ENCODE measurements around the gene NMRAL1. TPM values are rescaled to one million over a fixed set of nuclear protein-coding genes. Genes with fewer than 3 reads are reported as not detected.

The NMRAL1 gene
- total RNA-seq, 1 experiment from 2014 or later = 71.1 TPM

GRCh38 chr16:4515611-4516233, 41.3 kb upstream of the NMRAL1 start:
- no peak for TF ChIP-seq CTCF (IDR thresholded peaks at IDR 0.05; ENCODE audit: insufficient read depth in 1 of 2, low read depth in 1 of 2, low read length in 1 of 2, severe bottlenecking in 1 of 2, unreplicated experiment in 1 of 2)
- intact Hi-C loops (cut with micrococcal nuclease; ENCODE audit: unreplicated experiment) = no loop called here
- no peaks in the 10 kb centered on the region for H3K4me1 Mint-ChIP-seq (ENCODE audit: low read depth, unreplicated experiment)
- peaks cover 2% of the 10 kb centered on the region; the same call in 1 of the 2 replicates for H3K36me3 ChIP-seq (ENCODE audit: control insufficient read depth, insufficient read depth, low read length)
- no peaks in the 10 kb centered on the region for H3K27me3 Mint-ChIP-seq (ENCODE audit: insufficient read depth, unreplicated experiment)
- H3K4me3 Mint-ChIP-seq (ENCODE audit: unreplicated experiment) = no peak overlapping the region
- no peaks in the 10 kb centered on the region for H3K4me1 ChIP-seq
- no peak overlapping the region for H3K27ac Mint-ChIP-seq (ENCODE audit: unreplicated experiment)
- H3K9me3 Mint-ChIP-seq (ENCODE audit: unreplicated experiment) = no peaks in the 10 kb centered on the region
- no peak overlapping the region for H3K4me3 ChIP-seq (ENCODE audit: low read depth, low read length)
- no peak for DNase-seq
- H3K36me3 Mint-ChIP-seq (ENCODE audit: insufficient read depth, unreplicated experiment) = peaks cover 32% of the 10 kb centered on the region
- H3K9me3 ChIP-seq = no peaks in the 10 kb centered on the region
- no peaks in the 10 kb centered on the region for H3K27me3 ChIP-seq (replicated peaks; ENCODE audit: control insufficient read depth, insufficient read depth, low read length)
- CTCF ChIA-PET = no interaction called here
- POLR2A ChIA-PET = no interaction called here
- no TSS peak for BruUV-seq (replicated peaks)

- Histone ChIP-seq H3K9me3 (no peaks in the 10 kb centered on the region), H3K4me3 (ENCODE audit: low read depth, low read length) (no peak overlapping the region), H3K27me3 (replicated peaks; ENCODE audit: control insufficient read depth, insufficient read depth, low read length) (no peaks in the 10 kb centered on the region), H3K4me1 (no peaks in the 10 kb centered on the region), H3K36me3 (ENCODE audit: control insufficient read depth, insufficient read depth, low read length) (peaks cover 5% of the 10 kb centered on the region)
- POLR2A ChIA-PET = no interaction called here
- CTCF ChIA-PET = interaction anchor here (0.8 to 1.3 kb wide), 2 partner anchors 14 to 34 kb away, joined by 3 to 4 read pairs; no protein-coding TSS in a partner anchor
- no peak overlapping the region for H3K27ac Mint-ChIP-seq (ENCODE audit: unreplicated experiment)
- H3K4me1 Mint-ChIP-seq (ENCODE audit: low read depth, unreplicated experiment) = no peaks in the 10 kb centered on the region
- BruUV-seq (replicated peaks) = no TSS peak
- TF ChIP-seq CTCF (IDR thresholded peaks at IDR 0.05; ENCODE audit: insufficient read depth in 1 of 2, low read depth in 1 of 2, low read length in 1 of 2, severe bottlenecking in 1 of 2, unreplicated experiment in 1 of 2) = no peak
- H3K27me3 Mint-ChIP-seq (ENCODE audit: insufficient read depth, unreplicated experiment) = no peaks in the 10 kb centered on the region
- peaks cover 35% of the 10 kb centered on the region for H3K36me3 Mint-ChIP-seq (ENCODE audit: insufficient read depth, unreplicated experiment)
- no peaks in the 10 kb centered on the region for H3K9me3 Mint-ChIP-seq (ENCODE audit: unreplicated experiment)
- H3K4me3 Mint-ChIP-seq (ENCODE audit: unreplicated experiment) = no peak overlapping the region
- intact Hi-C loops (cut with micrococcal nuclease; ENCODE audit: unreplicated experiment) = no loop called here
- DNase-seq = no peak
These were observed 40.2 kb upstream of the NMRAL1 start for GRCh38 chr16:4514606-4515005.

- Mint-ChIP-seq H3K4me1 (ENCODE audit: low read depth, unreplicated experiment) (no peaks in the 10 kb centered on the region), H3K27ac (ENCODE audit: unreplicated experiment) (no peak overlapping the region), H3K9me3 (ENCODE audit: unreplicated experiment) (no peaks in the 10 kb centered on the region), H3K36me3 (ENCODE audit: insufficient read depth, unreplicated experiment) (peaks cover 41% of the 10 kb centered on the region), H3K4me3 (ENCODE audit: unreplicated experiment) (no peak overlapping the region), H3K27me3 (ENCODE audit: insufficient read depth, unreplicated experiment) (no peaks in the 10 kb centered on the region)
- no peak overlapping the region for H3K4me3 ChIP-seq (ENCODE audit: low read depth, low read length)
- TF ChIP-seq CTCF (IDR thresholded peaks at IDR 0.05; ENCODE audit: insufficient read depth in 1 of 2, low read depth in 1 of 2, low read length in 1 of 2, severe bottlenecking in 1 of 2, unreplicated experiment in 1 of 2) = no peak
- ChIA-PET POLR2A (no interaction called here), CTCF (interaction anchor here (1.3 kb wide), 1 partner anchor 13 kb away, joined by 3 read pairs; no protein-coding TSS in a partner anchor)
- no peaks in the 10 kb centered on the region for H3K9me3 ChIP-seq
- H3K4me1 ChIP-seq = no peaks in the 10 kb centered on the region
- H3K27me3 ChIP-seq (replicated peaks; ENCODE audit: control insufficient read depth, insufficient read depth, low read length) = no peaks in the 10 kb centered on the region
- intact Hi-C loops (cut with micrococcal nuclease; ENCODE audit: unreplicated experiment) = no loop called here
- BruUV-seq (replicated peaks) = no TSS peak
- no peak for DNase-seq
- peaks cover 5% of the 10 kb centered on the region for H3K36me3 ChIP-seq (ENCODE audit: control insufficient read depth, insufficient read depth, low read length)
These were observed 39.5 kb upstream of the NMRAL1 start for GRCh38 chr16:4513881-4514280.
